NCI-H1105 treated with DMSO at 0.1 percent for 48 hours (cell line): ENCODE results near the gene RASL10A.

Source experiments
- DNase-seq: peaks from one replicate; lab custom pipeline; 2025; lab: John Stamatoyannopoulos, UW

The RASL10A gene

GRCh38 chr22:29338398-29338797 is 22.9 kb upstream of the RASL10A start:
- DNase-seq: no peak

- DNase-seq: no peak
Observed at GRCh38 chr22:29337631-29338284, 22.3 kb upstream of the RASL10A start.

- DNase-seq: no peak
Observed at GRCh38 chr22:29336751-29337490, 21.4 kb upstream of the RASL10A start.

DNA sequence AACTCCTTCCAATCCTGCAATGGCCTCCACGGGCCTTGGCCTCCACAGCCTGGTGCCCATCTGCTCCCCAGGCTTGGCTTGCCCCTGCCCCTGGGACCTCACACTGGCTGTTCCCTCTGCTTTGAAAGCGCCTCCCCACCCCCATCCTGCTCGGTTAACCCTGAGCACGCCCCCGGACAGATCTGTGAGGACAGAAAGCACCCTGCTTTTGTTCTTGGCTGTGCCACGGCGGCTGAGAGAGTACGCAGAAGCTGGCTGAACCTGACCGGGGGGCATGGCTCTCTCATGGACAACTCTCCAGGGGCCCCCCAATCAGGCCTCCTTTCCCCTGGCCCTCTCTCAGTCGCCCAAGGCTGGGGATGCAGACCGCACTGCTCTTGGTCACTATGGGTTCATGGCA is 20.2 kb upstream of the RASL10A start:
- DNase-seq: no peak

GRCh38 chr22:29334696-29335344 is 19.3 kb upstream of the RASL10A start:
- DNase-seq: no peak

DNA sequence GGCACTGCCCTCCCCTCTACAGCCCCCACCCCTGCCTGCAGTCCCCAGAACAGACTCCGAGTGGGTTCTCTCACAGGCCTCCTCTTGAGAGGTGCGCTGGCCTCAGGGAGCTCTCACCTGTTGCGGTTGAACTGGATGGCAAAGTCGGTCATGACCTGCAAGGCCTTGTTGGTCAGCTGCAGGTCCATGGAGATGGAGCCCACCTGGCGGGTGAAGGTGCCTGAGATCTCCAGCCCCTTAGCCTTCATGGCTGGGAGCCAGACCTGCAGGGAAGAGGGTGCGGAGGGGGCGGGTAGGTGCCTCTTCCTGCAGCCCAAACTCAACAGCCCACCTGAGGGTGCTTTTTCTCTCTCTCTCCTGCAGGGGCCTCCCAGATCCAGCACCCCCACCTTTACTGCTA is 18.7 kb upstream of the RASL10A start:
- DNase-seq: no peak

DNA sequence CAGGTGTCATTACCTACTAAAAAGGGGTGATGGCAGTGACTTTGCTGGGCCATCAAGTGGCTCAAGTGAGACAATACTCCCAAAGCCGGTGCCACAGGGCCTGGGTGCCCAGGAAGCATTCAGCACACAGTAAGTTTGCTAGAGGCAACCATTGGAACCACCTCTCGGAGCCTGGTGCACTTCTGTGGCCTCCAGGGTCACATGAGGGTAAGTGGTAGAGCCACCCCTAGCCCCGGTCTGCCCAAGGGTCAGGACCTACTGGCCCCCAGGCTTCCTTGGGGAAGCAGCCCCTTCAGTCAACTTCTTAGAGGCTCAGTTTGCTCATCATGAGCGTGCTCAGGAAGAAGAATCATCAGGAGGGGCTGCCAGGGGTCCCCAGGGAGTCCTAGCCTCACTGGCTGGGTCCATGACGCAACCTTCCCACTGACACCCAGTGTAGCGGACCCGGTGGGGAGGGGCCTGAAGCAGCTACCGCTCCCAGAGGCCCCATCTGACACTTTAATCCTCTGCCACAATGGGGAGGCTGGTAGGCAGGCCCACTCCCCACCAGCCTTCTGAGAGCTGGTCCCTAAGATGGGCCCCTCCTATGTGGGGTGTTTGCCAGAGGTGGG is 17.5 kb upstream of the RASL10A start:
- no peak for DNase-seq

GRCh38 chr22:29331658-29332300 is 16.3 kb upstream of the RASL10A start:
- DNase-seq: no peak

DNA sequence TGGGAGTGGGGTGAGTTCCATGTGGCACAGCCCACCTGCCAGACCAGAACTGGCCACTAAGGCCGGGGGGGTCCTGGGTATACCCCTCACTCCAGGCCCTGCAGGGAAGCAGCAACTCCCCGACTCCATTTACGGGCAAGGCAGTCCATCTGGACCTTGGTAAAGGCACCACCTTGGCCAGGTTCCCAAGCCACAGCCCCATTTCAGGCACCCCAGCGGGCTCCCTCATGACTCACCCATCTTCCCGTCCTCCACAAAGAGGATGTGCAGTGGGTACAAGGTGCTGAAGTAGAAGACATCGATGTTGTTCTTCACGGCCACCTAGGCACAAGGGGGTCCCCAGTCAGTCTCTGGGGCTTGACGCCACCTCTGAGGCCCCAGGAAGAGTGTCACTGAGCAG is 15.7 kb upstream of the RASL10A start:
- DNase-seq: no peak

- DNase-seq: no peak
Observed at GRCh38 chr22:29330753-29331152, 15.3 kb upstream of the RASL10A start.

GRCh38 chr22:29330291-29330690 is 14.8 kb upstream of the RASL10A start:
- DNase-seq: no peak

- DNase-seq: no peak
Observed at GRCh38 chr22:29329581-29329980, 14.1 kb upstream of the RASL10A start.

DNA sequence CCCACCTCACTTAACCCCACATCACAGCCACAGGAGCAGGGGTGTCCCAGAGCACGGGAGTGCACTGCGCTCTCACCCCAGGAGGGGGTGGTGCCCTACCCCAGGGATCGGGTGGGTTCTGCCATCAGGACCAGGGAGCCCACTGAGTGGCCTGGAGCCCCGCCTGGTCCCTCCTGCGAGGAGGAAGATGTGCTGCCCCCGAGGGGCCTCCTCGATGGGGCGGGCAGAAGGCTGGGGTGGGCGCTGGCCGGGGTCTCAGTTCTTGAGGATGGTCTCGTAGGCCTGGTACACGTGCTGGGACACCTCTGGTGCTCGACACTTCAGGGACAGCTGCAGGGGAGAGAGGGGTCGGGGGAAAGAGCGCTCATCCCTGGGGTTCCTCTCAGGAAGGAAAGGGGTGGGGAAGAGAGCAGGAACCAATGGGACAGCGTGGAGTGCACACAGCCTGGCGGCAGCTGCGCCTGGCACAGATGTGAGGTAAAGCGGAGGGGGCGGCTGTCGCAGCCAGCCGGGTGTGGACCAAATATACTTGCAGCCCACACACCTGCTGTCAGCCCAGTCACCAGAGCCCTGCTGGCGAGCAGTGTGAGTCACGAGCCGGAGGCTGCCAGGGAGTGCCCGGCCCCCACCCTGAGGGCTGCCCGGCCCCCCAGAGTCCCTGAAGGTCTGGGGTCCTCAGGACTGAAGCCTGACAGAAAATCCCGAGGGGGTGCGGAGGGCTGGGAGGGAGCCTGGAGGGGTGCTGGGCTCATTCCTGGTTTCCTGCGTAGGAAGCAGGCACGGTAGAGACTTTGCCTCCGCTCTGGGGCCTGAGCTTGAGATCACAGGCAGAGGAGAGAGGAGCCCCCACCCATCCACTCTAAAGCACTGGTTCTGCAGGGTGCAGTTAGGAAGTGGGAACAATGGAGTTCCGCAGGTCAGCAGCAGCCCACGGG is 13.3 kb upstream of the RASL10A start:
- no peak for DNase-seq

DNA sequence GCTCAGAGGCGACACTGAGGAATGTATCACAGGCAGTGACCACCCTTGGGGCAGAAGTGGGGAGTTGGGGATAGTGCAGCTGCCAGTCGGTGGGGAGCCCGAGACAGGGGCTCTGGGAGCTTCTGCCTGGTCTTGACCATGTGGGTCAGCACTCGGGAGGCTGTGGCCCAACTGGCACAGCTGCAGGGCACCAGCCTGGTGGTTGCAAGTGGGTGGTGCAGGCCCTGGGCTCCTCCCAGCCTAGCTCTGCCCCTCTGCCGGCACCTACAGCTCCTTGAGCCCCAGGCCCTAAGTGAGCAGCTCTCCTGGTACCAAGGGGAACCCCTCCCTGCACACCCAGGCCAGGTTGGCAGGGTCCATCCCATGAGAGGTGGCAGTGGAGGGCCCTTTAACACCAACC is 12.6 kb upstream of the RASL10A start:
- no peak for DNase-seq

GRCh38 chr22:29327089-29327764 is 11.7 kb upstream of the RASL10A start:
- no peak for DNase-seq

DNA sequence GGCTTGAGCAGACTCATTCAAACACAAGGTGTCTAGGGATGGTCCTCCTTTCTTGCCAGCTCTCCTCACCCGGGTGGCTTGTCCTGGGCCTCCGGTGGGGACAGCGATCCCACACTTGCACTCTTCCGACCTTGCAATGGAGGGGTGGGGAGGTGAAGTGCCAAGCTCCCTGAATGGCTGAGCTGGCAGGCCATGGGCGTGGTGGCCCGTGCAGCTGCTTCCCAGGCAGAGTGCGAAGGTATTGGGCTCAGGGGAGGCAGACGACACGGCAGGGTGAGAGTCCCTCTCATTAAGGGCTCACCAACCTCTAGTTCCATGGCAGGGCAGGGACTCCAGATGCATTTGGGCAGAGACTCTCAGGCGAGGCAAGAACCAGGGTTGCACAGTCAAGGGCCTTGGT is 11.0 kb upstream of the RASL10A start:
- no peak for DNase-seq

GRCh38 chr22:29325785-29326315 is 10.4 kb upstream of the RASL10A start:
- no peak for DNase-seq

- no peak for DNase-seq
Observed at GRCh38 chr22:29325356-29325755, 9.9 kb upstream of the RASL10A start.

- DNase-seq: no peak
Observed at GRCh38 chr22:29323641-29324040, 8.1 kb upstream of the RASL10A start.

DNA sequence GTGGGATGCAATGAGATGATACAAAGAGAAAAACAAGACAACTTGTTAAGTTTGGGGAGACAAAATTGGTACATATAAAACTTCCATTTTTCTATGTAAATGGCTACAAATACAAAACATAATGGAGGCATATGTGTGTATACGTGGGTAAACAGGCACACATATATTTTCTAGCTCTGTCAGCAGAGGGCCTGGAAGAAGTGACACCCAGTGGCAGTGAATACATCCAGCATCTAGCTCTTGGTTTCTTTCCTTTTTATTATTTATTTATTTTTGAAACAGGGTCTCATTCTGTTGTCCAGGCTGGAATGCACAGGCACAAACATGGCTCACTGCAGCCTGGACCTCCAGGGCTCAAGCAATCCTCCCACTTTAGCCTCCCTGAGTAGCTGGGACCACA is 5.0 kb upstream of the RASL10A start:
- DNase-seq: no peak
